Measurements from ENCODE around the gene CRTC3.
"Not testable (repeated sequence)": the region's sequence is repeated elsewhere in the genome, so short reads cannot be mapped to it uniquely, and the experiment has no call there.

The CRTC3 gene

DNA sequence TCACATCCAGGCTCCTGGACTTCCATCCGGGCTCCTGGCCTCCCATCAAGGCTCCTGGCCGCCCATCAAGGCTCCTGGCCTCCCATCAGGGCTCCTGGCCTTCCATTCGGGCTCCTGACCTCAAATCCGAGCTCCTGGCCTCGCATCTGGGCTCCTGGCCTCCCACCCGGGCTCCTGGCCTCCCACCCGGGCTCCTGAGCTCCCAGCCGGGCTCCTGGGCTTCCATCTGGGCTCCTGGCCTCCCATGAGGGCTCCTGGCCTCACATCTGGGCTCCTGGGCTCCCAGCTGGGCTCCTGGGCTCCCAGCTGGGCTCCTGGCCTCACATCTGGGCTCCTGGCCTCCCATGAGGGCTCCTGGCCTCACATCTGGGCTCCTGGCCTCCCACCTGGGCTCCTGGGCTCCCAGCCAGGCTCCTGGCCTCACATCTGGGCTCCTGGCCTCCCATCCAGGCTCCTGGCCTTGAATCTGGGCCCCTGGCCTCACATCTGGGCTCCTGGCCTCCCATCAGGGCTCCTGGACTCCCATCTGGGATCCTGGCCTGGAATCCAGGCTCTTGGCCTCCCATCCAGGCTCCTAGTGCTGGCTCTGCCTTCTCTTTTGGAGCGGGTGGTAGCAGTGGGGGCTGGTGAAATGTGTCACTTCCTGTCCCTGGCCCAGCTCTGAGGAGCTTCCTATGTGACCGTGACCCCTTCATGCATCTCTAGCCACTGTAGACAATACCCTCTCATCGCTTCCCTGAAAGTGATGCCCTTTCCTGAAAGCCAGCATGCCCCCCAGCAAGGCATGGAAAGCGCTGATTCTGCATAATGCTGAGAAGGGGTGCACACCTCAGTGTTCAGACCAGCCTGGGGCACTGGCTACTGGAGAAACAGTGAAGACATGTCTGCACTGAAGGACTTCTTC is 124.8 kb downstream of the CRTC3 start:
- no peak for DNase-seq

DNA sequence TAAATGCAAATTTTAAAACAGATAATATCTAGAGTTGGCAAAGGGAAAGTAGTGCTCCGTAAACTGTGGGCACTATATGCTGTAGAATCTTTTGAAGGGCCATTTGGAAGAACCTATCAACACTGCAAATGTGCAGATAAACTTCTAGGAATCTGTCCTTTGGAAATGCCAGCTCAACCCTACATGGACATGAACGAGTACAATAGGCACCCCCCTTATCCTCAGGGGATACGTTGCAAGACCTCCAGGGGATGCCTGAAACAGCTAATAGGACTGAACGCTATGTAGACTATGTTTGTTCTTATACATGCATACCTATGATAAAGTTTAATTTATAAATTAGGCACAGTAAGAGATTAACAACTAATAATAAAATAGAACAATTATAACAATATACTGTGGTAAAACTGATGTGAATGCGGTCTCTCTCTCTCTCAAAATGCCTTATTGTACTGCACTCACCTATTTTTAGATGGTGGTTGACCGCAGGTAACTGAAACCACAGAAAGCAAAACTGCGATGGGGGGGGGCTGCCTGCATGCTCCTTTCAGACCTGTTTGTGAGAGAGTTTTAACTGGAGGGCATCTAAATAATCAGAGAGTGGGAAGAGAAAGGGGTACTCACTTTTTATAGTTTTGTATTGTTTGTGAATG is 127.9 kb downstream of the CRTC3 start:
- not testable (repeated sequence) for DNase-seq

- no peak for DNase-seq
Observed at GRCh38 chr15:90659481-90659880, 129.8 kb downstream of the CRTC3 start.

- no peak for DNase-seq
Observed at GRCh38 chr15:90660195-90660998, 130.7 kb downstream of the CRTC3 start.

GRCh38 chr15:90660999-90661330 is 131.2 kb downstream of the CRTC3 start:
- DNase-seq: not testable (repeated sequence)

DNA sequence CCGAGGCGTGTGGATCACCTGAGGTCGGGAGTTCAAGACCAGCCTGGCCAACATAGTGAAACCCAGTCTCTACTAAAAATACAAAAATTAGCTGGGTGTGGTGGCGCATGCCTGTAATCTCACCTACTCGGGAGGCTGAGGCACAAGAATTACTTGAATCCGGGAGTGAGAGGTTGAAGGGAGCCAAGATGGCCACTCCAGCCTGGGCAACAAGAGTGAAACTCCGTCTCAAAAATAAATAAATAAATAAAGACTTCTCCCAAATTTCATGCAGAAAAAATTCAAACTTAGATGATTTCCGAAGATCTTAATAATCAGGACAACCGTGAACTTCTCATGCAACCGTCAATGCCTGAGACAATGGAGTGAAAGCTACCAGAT is 134.3 kb downstream of the CRTC3 start:
- not testable (repeated sequence) for DNase-seq

GRCh38 chr15:90664650-90665287 is 135.0 kb downstream of the CRTC3 start:
- no peak for DNase-seq

- DNase-seq: no peak
Observed at GRCh38 chr15:90665288-90666134, 135.8 kb downstream of the CRTC3 start.

DNA sequence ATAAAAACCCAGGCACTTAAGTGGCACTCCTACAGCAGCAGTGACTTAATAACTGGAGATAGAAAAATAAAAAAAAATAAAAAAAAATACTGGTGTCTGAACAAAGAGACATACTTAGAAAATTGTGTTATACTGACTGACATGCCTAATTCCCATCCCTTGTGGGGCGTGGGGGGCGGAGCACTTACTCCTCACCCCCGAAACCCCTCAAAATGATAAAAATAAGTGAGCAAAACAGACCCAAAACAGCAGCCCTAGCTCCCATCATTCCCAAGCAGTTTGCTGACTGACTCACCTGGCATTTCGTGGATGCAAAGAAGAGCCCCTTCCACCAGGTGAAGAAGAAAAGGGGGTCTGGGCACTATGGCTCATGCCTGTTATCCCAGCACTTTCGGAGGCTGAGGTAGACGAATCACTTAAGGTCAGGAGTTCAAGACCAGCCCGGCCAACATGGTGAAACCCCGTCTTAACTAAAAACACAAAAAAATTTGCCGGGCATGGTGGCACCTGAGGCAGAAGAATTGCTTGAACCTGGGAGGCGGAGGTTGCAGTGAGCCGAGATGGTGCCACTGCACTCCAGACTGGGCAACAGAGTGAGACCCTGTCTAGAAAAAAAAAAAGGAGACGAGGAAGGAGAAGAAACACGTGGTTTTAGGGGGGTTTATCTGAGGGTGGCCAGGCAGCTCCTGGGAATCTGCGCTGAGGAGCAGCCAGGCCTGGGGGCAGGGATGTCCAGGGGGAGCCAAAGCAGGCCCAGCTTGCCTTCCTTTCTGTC is 136.6 kb downstream of the CRTC3 start:
- no peak for DNase-seq

DNA sequence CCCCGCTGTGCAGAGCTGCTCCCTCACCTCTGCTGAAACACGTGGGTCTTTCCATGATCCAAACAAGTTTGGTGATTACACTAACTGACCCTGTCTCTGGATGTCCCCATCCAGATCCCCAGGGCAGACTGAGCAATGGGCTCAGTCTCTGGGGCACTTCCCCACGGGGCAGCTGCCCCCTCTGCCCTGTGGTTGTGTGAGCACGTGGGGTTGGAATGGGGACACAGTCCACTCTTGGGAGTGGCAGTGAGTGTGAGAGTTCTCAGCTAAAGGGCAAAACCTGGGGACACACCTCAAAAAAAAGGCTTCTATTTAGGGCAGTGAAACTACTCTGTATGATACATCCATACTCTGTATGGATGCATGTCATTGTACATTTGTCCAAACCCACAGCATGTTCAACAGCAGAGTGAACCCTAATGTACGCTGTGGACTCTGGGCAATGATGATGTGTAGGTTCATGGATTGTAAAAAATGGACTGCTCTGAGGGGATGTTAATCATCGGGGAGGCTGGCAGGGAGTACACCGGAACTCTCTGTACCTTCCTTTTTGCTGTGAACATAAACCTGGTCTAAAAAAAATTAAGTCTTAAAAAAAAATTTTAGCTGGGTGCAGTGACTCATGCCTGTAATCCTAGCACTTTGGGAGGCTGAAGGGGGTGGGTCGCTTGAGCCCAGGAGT is 137.5 kb downstream of the CRTC3 start:
- DNase-seq: no peak

DNA sequence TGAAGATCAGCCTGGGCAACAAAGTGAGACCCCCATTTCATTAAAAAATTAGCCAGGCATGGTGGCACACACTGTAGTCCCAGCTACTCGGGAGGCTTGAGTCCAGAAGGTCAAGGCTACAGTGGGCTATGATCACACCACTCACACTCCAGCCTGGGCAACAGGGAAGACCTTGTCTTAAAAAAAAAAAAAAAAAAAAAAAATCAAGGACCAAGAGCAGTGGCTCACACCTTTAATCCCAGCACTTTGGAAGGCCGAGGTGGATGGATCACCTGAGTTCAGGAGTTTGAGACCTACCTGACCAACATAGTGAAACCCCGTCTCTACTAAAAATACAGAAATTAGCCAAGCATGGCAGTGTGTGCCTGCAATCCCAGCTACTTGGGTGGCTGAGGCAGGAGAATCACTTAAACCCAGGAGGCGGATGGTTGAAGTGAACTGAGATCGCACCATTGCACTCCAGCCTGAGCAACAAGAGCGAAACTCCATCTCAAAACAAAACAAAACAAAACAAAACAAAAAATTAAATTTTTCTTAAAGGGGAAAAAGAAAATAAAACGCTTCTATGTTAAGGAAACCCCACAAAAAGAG is 138.1 kb downstream of the CRTC3 start:
- DNase-seq: not testable (repeated sequence)

DNA sequence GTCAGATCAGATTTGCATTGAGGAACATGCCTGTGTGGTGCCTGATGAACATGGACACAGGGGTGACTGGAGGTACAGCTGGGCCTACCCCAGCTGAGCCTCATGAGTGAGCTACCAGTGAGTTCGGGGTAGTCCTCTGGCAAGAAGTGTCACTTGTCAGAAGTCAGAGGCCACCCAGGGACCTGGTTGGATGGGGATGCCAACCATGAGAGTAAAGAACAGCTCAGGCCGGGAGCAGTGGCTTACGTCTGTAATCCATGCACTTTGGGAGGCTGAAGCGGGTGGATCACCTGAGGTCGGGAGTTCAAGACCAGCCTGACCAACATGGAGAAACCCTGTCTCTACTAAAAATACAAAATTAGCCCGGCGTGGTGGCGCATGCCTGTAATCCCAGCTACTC is 140.9 kb downstream of the CRTC3 start:
- not testable (repeated sequence) for DNase-seq

DNA sequence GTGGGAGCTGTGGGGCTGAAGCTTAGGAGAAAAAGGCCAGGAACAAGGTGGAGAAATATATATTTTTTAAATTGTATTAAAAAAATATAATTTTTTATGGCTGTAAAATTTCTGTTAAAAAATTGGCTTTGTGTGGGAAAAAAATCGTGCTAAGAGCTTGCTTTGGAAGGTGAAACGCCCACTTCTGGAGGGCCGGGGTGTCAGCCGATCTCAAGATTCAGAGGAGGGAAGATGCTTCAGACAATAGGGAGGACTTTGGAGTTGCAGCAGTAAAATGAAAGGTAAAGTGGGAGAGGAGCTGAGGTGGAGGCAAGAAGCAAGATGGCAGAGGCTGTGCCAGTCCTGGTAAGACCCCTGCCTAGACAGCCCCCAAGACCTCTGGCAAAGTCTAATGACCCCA is 141.5 kb downstream of the CRTC3 start:
- no peak for DNase-seq

DNA sequence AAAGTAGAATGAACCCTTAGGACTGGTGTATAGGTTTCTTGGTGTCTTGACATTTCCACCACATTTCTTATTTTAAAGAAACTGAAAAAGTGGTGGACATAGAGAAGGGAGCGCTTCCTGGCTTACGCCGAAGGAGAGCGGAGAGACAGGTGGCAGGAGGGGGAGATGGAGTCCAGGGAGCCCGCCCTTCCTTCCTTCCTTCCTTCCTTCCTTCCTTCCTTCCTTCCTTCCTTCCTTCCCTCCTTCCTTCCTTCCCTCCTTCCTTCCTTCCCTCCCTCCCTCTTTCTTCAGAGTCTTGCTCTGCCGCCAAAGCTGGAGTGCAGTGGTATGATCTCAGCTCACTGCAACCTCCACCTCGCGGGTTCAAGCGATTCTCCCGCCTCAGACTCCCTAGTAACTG is 143.6 kb downstream of the CRTC3 start:
- not testable (repeated sequence) for DNase-seq

- no peak for DNase-seq
Observed at GRCh38 chr15:90674476-90674875, 144.8 kb downstream of the CRTC3 start.

DNA sequence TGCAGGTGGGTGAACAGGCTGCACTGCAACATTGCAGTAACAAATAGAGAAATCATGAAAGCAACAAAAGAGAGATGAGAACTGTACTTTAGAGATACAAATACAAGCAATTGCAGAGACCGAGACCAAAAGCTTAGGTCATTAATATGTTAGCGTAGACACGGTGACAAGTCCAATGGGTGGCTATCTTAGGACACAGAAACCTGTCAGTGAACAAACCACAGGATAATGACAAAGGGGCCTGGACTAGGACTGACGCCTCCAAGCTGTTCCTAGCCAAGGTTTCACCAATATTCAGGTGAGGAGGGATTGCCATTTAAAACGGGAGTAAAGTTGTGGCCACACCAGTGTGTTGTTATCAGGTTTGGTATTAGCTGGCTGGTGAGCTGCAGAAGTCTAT is 145.7 kb downstream of the CRTC3 start:
- no peak for DNase-seq

DNA sequence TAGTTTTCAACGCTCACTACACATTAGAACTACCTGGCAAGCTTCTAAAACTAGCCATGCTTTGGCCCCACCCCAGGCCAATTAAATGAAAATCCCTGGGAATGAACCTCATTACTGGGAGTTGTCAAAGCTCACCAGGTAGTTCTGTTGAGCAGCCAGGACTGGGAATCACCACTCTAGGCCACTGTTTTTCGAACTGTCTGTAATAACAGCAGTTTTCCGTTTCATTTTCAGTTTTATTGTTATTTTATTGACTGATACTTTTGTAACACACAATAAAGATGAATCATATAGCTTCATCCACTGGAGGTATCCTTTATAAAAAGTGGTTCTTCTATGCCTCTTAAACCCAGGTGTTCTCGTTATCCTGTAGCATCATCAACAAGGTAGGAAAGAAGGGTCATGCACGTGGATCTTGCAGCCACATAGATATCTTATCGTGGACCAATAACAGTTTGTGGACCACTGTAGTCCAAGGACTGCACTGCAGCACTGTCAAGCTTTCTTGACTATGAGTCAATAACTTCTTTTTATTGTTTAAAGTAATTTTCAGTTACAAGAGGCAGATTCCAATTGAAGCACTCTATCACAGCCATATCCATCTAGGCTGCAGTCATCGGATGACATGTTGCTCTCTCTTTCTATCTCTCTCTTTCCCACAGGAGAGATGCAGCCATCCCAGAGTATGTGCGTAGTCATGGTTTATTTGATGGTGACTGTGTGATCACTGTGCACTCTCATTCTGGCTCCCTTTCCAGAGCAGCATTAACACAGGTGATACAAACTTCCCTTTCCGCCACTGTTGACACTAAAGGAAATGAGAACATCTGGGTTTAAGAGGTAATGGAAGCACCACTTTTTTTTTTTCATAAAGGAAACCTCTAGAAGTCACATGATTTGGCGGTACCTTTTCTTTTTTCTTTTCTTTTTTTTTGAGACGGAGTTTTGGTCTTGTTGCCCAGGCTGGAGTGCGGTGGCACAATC is 148.4 kb downstream of the CRTC3 start:
- no peak for DNase-seq

GRCh38 chr15:90679959-90680358 is 150.2 kb downstream of the CRTC3 start:
- DNase-seq: no peak

GRCh38 chr15:90680371-90680935 is 150.7 kb downstream of the CRTC3 start:
- no peak for DNase-seq

Measured in DMS79 (cell line).